ENCODE results near the gene KRTAP5-1.

GRCh38 chr11:1603629-1604028 is 18.5 kb upstream of the KRTAP5-1 start:
- no peak for TF ChIP-seq CTCF (optimal IDR thresholded peaks at IDR 0.05 in 1 of 3, IDR thresholded peaks at IDR 0.05 in 1 of 3, conservative IDR thresholded peaks at IDR 0.05 in 1 of 3; ENCODE audit: extremely low read depth in 1 of 3, insufficient read depth in 2 of 3, low read length in 3 of 3)
- TF ChIP-seq EZH2 (IDR thresholded peaks at IDR 0.05; ENCODE audit: low read length), result no peak
